ENCODE results near the gene CHAMP1. TPM values are rescaled to one million over a fixed set of nuclear protein-coding genes. Genes with fewer than 3 reads are reported as not detected.

Gene CHAMP1
- total and polyA plus RNA-seq, 2 of the 13 experiments (the other 11 are each of a cell fraction or from before 2014, with no cell fraction given): 8.4 to 9.7 TPM

- TF ChIP-seq AHDC1 (CRISPR knock-in tag; IDR thresholded peaks at IDR 0.05; ENCODE audit: borderline replicate concordance) (no peak), ATF3 (CRISPR knock-in tag; IDR thresholded peaks at IDR 0.05) (peak; percentile 37; the same call in 1 of the 2 replicates), ZFYVE20 (CRISPR knock-in tag; IDR thresholded peaks at IDR 0.05; ENCODE audit: borderline replicate concordance, low read depth) (no peak), KDM3A (CRISPR knock-in tag; IDR thresholded peaks at IDR 0.05; ENCODE audit: low read depth) (no peak), ZNF138 (CRISPR knock-in tag; IDR thresholded peaks at IDR 0.05; ENCODE audit: low read depth) (0 out of 2 replicates have a peak, but pooled peaks have one; percentile 53), ATF6 (CRISPR knock-in tag; conservative IDR thresholded peaks at IDR 0.05) (no peak), CAMTA2 (CRISPR knock-in tag; IDR thresholded peaks at IDR 0.05; ENCODE audit: borderline replicate concordance) (no peak), MED1 (CRISPR knock-in tag; IDR thresholded peaks at IDR 0.05) (peak; percentile 73), POGZ (CRISPR knock-in tag; IDR thresholded peaks at IDR 0.05) (no peak; the same call in 1 of the 2 replicates), THAP11 (CRISPR knock-in tag; IDR thresholded peaks at IDR 0.05) (peak; percentile 66), NR2F6 (IDR thresholded peaks at IDR 0.05) (peak; percentile 24; the same call in 1 of the 2 replicates), NR2F6 (CRISPR knock-in tag; IDR thresholded peaks at IDR 0.05) (peak; percentile 92), ELF1 (CRISPR knock-in tag; IDR thresholded peaks at IDR 0.05) (peak; percentile 67), ZFP91 (CRISPR knock-in tag; IDR thresholded peaks at IDR 0.05; ENCODE audit: borderline replicate concordance) (peak; percentile 54; the same call in 1 of the 2 replicates), E2F5 (CRISPR knock-in tag; conservative IDR thresholded peaks at IDR 0.05) (no peak), NFE2L2 (IDR thresholded peaks at IDR 0.05; ENCODE audit: low read length) (no peak), YY1 (IDR thresholded peaks at IDR 0.05; ENCODE audit: insufficient read depth, insufficient replicate concordance, low read depth, low read length) (peak; percentile 72), ZNF605 (CRISPR knock-in tag; IDR thresholded peaks at IDR 0.05) (no peak), PCBP2 (optimal IDR thresholded peaks at IDR 0.05; ENCODE audit: low read depth, low read length, poor library complexity, severe bottlenecking) (no peak), NFYC (CRISPR knock-in tag; IDR thresholded peaks at IDR 0.05) (no peak)
Measured at GRCh38 chr13:114281351-114282040, 32.8 kb upstream of the CHAMP1 start, which contains the start of gene UPF3A (continued).
